ENCODE results near the gene ATP6V1F.

Gene ATP6V1F

DNA sequence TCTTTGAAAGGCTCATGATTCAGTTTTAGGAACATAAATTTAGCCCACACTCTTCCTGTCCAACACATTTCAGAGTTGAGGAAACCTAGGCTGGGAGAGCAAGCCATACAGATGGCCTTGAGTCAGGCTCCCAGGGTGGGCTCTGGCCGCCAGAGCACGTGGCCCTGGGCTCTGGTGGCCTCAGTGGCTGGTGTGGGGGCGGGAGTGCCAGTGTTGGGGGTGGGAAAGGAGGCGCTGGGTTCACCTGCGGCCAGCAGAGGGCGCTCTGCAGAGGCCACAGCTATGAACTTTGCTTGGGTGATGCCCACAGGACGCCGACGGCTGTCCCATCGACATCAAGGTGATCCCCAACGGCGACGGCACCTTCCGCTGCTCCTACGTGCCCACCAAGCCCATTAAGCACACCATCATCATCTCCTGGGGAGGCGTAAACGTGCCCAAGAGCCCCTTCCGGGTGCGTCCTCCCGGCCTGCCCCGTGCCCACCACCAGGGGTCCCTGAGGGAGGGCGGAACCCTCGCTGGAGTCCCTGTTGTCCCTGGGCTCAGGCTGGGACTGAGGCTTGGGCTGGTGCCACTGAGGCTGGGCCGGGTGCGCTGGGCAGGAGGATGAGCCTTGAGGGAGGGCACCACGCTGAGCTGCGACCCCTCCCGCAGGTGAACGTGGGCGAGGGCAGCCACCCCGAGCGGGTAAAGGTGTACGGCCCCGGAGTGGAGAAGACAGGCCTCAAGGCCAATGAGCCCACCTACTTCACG lies 20.6 kb upstream of the ATP6V1F start:
- Histone ChIP-seq H3K27ac (ENCODE audit: low read depth, low read length) (no peak overlapping the region), H3K27me3 (ENCODE audit: control insufficient read depth in 5 of 5, insufficient read depth in 4 of 5, low read length in 5 of 5) (no peaks in the 10 kb centered on the region), H3K9me3 (ENCODE audit: control insufficient read depth in 5 of 5, low read length in 5 of 5) (no peaks in the 10 kb centered on the region), H3K9ac (ENCODE audit: low read length in 5 of 5) (no peak overlapping the region), H3K4me1 (ENCODE audit: control insufficient read depth in 5 of 5, insufficient read depth in 5 of 5, low read length in 5 of 5) (peaks cover 0 to 2% (median 0%) of the 10 kb centered on the region in 5 donors), H3K36me3 (ENCODE audit: control insufficient read depth in 5 of 5, insufficient read depth in 5 of 5, low read length in 5 of 5) (peaks cover 0 to 36% (median 7%) of the 10 kb centered on the region in 5 donors), H3K4me3 (ENCODE audit: low read depth in 1 of 5, low read length in 5 of 5) (no peak overlapping the region)

DNA sequence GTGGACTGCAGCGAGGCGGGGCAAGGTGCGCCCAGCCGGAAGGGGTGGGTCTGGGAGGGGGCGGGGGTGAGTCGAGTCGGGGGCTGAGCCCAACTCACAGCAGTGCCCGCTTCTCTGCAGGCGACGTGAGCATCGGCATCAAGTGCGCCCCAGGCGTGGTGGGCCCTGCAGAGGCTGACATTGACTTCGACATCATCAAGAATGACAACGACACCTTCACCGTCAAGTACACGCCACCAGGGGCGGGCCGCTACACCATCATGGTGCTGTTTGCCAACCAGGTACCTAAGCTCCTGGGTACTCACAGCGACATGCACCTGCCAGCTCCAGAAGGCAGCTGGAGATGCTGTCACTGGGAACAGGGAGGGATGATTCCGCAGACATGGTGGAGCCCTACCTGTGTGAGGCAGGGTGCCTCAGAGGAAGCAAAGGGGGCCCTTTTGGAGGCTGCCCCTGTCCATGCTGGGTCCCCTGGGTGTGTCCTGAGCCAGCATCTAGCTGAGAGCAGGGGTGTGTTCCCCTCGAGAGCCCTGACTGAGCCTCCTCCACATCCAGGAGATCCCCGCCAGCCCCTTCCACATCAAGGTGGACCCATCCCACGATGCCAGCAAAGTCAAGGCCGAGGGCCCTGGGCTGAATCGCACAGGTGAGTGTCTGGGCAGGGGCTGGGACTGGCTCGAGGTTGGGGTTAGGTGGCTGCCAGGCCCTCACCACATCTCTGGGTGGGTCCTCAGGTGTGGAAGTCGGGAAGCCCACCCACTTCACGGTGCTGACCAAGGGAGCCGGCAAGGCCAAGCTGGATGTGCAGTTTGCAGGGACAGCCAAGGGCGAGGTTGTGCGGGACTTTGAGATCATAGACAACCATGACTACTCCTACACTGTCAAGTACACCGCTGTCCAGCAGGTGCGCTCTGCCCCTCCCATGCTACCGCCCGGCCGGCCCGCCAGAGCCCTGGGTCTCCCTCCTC lies 19.7 kb upstream of the ATP6V1F start:
- H3K27ac ChIP-seq (ENCODE audit: low read depth, low read length) = no peak overlapping the region
- H3K4me1 ChIP-seq (ENCODE audit: control insufficient read depth in 5 of 5, insufficient read depth in 5 of 5, low read length in 5 of 5) = peaks cover 0 to 2% (median 0%) of the 10 kb centered on the region in 5 donors
- peaks cover 0 to 33% (median 7%) of the 10 kb centered on the region in 5 donors for H3K36me3 ChIP-seq (ENCODE audit: control insufficient read depth in 5 of 5, insufficient read depth in 5 of 5, low read length in 5 of 5)
- no peaks in the 10 kb centered on the region for H3K9me3 ChIP-seq (ENCODE audit: control insufficient read depth in 5 of 5, low read length in 5 of 5)
- no peak overlapping the region for H3K9ac ChIP-seq (ENCODE audit: low read length in 5 of 5)
- H3K4me3 ChIP-seq (ENCODE audit: low read depth in 1 of 5, low read length in 5 of 5) = no peak overlapping the region
- H3K27me3 ChIP-seq (ENCODE audit: control insufficient read depth in 5 of 5, insufficient read depth in 4 of 5, low read length in 5 of 5) = no peaks in the 10 kb centered on the region

DNA sequence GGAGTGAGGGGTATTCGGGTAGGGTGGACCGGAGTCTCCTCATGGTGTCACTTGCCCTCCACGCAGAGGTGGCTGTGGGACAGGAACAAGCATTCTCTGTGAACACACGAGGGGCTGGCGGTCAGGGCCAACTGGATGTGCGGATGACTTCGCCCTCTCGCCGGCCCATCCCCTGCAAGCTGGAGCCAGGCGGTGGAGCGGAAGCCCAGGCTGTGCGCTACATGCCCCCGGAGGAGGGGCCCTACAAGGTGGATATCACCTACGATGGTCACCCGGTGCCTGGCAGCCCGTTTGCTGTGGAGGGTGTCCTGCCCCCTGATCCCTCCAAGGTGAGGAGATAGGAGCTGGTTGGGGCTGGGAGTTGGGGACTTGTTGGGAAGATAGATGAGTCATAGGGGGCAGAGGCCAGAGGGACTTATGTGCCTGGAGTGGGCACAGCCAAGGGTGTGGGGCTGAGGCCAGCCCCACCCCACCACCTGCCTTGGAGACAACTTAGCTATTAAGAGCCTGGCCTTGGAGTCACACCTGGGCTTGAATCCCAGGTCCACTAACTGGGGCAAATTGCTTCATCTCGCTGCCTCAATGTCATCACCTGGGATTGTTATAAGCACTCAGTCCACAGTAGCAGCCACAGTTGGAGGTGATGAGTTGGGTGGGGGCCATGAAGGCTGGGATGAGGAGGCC lies 18.6 kb upstream of the ATP6V1F start:
- no peaks in the 10 kb centered on the region for H3K27me3 ChIP-seq (ENCODE audit: control insufficient read depth in 5 of 5, insufficient read depth in 4 of 5, low read length in 5 of 5)
- no peak overlapping the region for H3K4me3 ChIP-seq (ENCODE audit: low read depth in 1 of 5, low read length in 5 of 5)
- peaks cover 0 to 2% (median 0%) of the 10 kb centered on the region in 5 donors for H3K4me1 ChIP-seq (ENCODE audit: control insufficient read depth in 5 of 5, insufficient read depth in 5 of 5, low read length in 5 of 5)
- peaks cover 0 to 32% (median 7%) of the 10 kb centered on the region in 5 donors for H3K36me3 ChIP-seq (ENCODE audit: control insufficient read depth in 5 of 5, insufficient read depth in 5 of 5, low read length in 5 of 5)
- no peak overlapping the region for H3K9ac ChIP-seq (ENCODE audit: low read length in 5 of 5)
- no peak overlapping the region for H3K27ac ChIP-seq (ENCODE audit: low read depth, low read length)
- no peaks in the 10 kb centered on the region for H3K9me3 ChIP-seq (ENCODE audit: control insufficient read depth in 5 of 5, low read length in 5 of 5)

DNA sequence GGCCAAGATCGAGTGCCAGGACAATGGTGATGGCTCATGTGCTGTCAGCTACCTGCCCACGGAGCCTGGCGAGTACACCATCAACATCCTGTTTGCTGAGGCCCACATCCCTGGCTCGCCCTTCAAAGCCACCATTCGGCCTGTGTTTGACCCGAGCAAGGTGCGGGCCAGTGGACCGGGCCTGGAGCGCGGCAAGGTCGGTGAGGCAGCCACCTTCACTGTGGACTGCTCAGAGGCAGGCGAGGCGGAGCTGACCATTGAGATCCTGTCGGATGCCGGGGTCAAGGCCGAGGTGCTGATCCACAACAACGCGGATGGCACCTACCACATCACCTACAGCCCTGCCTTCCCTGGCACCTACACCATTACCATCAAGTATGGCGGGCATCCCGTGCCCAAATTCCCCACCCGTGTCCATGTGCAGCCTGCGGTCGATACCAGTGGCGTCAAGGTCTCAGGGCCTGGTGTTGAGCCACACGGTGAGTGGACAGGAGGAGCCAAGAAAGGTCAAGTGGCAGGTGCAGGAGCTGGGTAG lies 17.8 kb upstream of the ATP6V1F start:
- Histone ChIP-seq H3K4me3 (ENCODE audit: low read depth in 1 of 5, low read length in 5 of 5) (no peak overlapping the region), H3K9ac (ENCODE audit: low read length in 5 of 5) (no peak overlapping the region), H3K27ac (ENCODE audit: low read depth, low read length) (no peak overlapping the region), H3K36me3 (ENCODE audit: control insufficient read depth in 5 of 5, insufficient read depth in 5 of 5, low read length in 5 of 5) (peaks cover 0 to 31% (median 9%) of the 10 kb centered on the region in 5 donors), H3K4me1 (ENCODE audit: control insufficient read depth in 5 of 5, insufficient read depth in 5 of 5, low read length in 5 of 5) (peaks cover 0 to 2% (median 0%) of the 10 kb centered on the region in 5 donors), H3K9me3 (ENCODE audit: control insufficient read depth in 5 of 5, low read length in 5 of 5) (no peaks in the 10 kb centered on the region), H3K27me3 (ENCODE audit: control insufficient read depth in 5 of 5, insufficient read depth in 4 of 5, low read length in 5 of 5) (no peaks in the 10 kb centered on the region)

DNA sequence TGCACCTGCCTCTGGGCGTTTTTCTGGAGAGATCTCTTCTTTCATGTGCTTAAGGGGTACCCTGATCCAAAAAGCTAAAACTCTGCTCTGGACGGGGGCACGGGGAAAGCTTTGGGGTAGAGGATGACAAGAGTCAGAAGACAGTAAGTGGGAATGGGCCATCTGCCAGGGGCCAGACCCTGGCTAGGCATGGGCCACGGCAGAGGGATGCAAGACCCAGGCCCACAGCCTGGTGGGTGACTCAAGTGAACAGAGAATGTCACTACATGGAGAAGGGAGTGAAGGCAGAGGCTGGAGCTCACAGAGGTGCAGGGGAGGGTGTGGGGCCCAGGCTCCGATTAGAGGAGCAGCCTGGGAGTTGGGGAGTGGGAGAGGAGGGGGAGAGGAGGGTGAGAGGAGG lies 17.2 kb upstream of the ATP6V1F start:
- Histone ChIP-seq H3K4me1 (ENCODE audit: control insufficient read depth in 5 of 5, insufficient read depth in 5 of 5, low read length in 5 of 5) (peaks cover 0 to 2% (median 0%) of the 10 kb centered on the region in 5 donors), H3K9me3 (ENCODE audit: control insufficient read depth in 5 of 5, low read length in 5 of 5) (no peaks in the 10 kb centered on the region), H3K27me3 (ENCODE audit: control insufficient read depth in 5 of 5, insufficient read depth in 4 of 5, low read length in 5 of 5) (no peaks in the 10 kb centered on the region), H3K4me3 (ENCODE audit: low read depth in 1 of 5, low read length in 5 of 5) (no peak overlapping the region), H3K9ac (ENCODE audit: low read length in 5 of 5) (no peak overlapping the region), H3K36me3 (ENCODE audit: control insufficient read depth in 5 of 5, insufficient read depth in 5 of 5, low read length in 5 of 5) (peaks cover 0 to 29% (median 11%) of the 10 kb centered on the region in 5 donors), H3K27ac (ENCODE audit: low read depth, low read length) (no peak overlapping the region)

DNA sequence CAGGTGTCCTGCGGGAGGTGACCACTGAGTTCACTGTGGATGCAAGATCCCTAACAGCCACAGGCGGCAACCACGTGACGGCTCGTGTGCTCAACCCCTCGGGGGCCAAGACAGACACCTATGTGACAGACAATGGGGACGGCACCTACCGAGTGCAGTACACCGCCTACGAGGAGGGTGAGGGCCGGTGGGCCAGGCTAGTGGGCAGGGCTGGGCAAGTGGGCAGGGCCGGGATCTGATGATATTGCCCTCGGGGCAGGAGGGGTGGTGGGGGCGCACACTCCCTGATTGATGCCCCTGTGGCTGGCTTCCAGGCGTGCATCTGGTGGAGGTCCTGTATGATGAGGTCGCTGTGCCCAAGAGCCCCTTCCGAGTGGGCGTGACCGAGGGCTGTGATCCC lies 16.7 kb upstream of the ATP6V1F start:
- peaks cover 0 to 32% (median 11%) of the 10 kb centered on the region in 5 donors for H3K36me3 ChIP-seq (ENCODE audit: control insufficient read depth in 5 of 5, insufficient read depth in 5 of 5, low read length in 5 of 5)

DNA sequence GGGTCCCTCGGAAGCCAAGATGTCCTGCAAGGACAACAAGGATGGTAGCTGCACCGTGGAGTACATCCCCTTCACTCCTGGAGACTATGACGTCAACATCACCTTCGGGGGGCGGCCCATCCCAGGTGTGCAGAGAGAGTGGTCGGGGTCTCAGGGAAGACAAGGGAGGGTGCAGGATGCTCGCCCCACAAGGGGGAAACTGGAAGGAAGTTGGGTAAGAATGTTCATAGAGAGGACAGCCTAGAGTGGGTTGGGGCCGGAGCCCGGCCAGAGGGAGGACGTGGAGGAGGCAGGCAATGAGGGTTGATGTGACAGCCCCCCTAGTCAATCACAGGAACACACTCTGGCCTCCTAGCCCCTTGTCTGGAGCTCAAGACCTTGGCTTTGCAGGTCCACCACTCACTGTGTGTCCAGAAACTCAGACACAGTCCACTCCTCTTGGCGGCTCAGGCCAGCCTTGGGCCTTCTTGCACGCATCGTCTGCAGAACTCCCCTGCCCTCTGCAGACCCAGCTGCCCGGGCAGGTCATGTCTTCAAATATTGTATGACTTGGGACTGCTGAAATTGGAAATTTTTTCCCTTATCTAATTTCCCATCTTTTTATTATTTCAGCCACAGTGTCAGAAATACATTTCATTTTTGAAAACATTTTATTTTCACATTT lies 15.7 kb upstream of the ATP6V1F start:
- no peak overlapping the region for H3K9ac ChIP-seq (ENCODE audit: low read length in 5 of 5)
- peaks cover 0 to 36% (median 16%) of the 10 kb centered on the region in 5 donors for H3K36me3 ChIP-seq (ENCODE audit: control insufficient read depth in 5 of 5, insufficient read depth in 5 of 5, low read length in 5 of 5)
- no peaks in the 10 kb centered on the region for H3K27me3 ChIP-seq (ENCODE audit: control insufficient read depth in 5 of 5, insufficient read depth in 4 of 5, low read length in 5 of 5)
- no peak overlapping the region for H3K27ac ChIP-seq (ENCODE audit: low read depth, low read length)
- no peaks in the 10 kb centered on the region for H3K9me3 ChIP-seq (ENCODE audit: control insufficient read depth in 5 of 5, low read length in 5 of 5)
- H3K4me3 ChIP-seq (ENCODE audit: low read depth in 1 of 5, low read length in 5 of 5) = no peak overlapping the region
- H3K4me1 ChIP-seq (ENCODE audit: control insufficient read depth in 5 of 5, insufficient read depth in 5 of 5, low read length in 5 of 5) = peaks cover 0 to under 1% (median 0%) of the 10 kb centered on the region in 5 donors

More for the DNA sequence above, 16.7 kb upstream of the ATP6V1F start:
- Histone ChIP-seq H3K4me3 (ENCODE audit: low read depth in 1 of 5, low read length in 5 of 5) (no peak overlapping the region), H3K27me3 (ENCODE audit: control insufficient read depth in 5 of 5, insufficient read depth in 4 of 5, low read length in 5 of 5) (no peaks in the 10 kb centered on the region), H3K9ac (ENCODE audit: low read length in 5 of 5) (no peak overlapping the region), H3K27ac (ENCODE audit: low read depth, low read length) (no peak overlapping the region), H3K4me1 (ENCODE audit: control insufficient read depth in 5 of 5, insufficient read depth in 5 of 5, low read length in 5 of 5) (peaks cover 0 to 2% (median 0%) of the 10 kb centered on the region in 5 donors), H3K9me3 (ENCODE audit: control insufficient read depth in 5 of 5, low read length in 5 of 5) (no peaks in the 10 kb centered on the region)

DNA sequence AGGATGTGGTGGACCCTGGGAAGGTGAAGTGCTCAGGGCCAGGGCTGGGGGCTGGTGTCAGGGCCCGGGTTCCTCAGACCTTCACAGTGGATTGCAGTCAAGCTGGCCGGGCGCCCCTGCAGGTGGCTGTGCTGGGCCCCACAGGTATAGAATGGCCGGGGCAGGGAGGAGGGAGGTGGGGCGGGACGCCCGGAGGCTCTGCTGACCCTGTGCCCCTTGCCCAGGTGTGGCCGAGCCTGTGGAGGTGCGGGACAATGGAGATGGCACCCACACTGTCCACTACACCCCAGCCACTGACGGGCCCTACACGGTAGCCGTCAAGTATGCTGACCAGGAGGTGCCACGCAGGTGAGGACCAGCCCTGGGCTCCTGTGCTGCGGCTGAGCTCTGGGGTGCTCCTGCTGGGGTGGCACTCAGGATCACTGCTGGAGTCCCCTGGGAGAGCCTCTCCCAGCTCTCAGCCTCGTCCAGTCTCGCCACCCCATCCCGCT lies 14.9 kb upstream of the ATP6V1F start:
- H3K9me3 ChIP-seq (ENCODE audit: control insufficient read depth in 5 of 5, low read length in 5 of 5) = no peaks in the 10 kb centered on the region
- no peak overlapping the region for H3K4me3 ChIP-seq (ENCODE audit: low read depth in 1 of 5, low read length in 5 of 5)
- no peaks in the 10 kb centered on the region for H3K27me3 ChIP-seq (ENCODE audit: control insufficient read depth in 5 of 5, insufficient read depth in 4 of 5, low read length in 5 of 5)
- no peaks in the 10 kb centered on the region for H3K4me1 ChIP-seq (ENCODE audit: control insufficient read depth in 5 of 5, insufficient read depth in 5 of 5, low read length in 5 of 5)
- H3K9ac ChIP-seq (ENCODE audit: low read length in 5 of 5) = no peak overlapping the region
- peaks cover 0 to 35% (median 18%) of the 10 kb centered on the region in 5 donors for H3K36me3 ChIP-seq (ENCODE audit: control insufficient read depth in 5 of 5, insufficient read depth in 5 of 5, low read length in 5 of 5)
- no peak overlapping the region for H3K27ac ChIP-seq (ENCODE audit: low read depth, low read length)

Measured in subcutaneous abdominal adipose tissue (tissue), 5 donors.